Measurements from ENCODE around the gene RINT1.

GRCh38 chr7:105611856-105612775 is 80.1 kb downstream of the RINT1 start:
- TF ChIP-seq POLR2AphosphoS5 (IDR thresholded peaks at IDR 0.05; ENCODE audit: low read depth, low read length) (no peak), CTCF (IDR thresholded peaks at IDR 0.05) (no peak), JUND (IDR thresholded peaks at IDR 0.05) (no peak), CHD2 (IDR thresholded peaks at IDR 0.05; ENCODE audit: low read length, partially characterized antibody) (no peak), TAF1 (IDR thresholded peaks at IDR 0.05; ENCODE audit: borderline replicate concordance, low read depth, low read length) (no peak), EZH2phosphoT487 (IDR thresholded peaks at IDR 0.05; ENCODE audit: borderline replicate concordance, low read depth) (no peak), NFIC (IDR thresholded peaks at IDR 0.05; ENCODE audit: borderline replicate concordance) (no peak), MAX (IDR thresholded peaks at IDR 0.05; ENCODE audit: low read depth) (no peak), RFX5 (IDR thresholded peaks at IDR 0.05; ENCODE audit: low read length) (no peak), IRF3 (IDR thresholded peaks at IDR 0.05; ENCODE audit: low read depth, low read length) (no peak)
